K562 (cell line): ENCODE results near the gene TAS2R7. TPM values are rescaled to one million over a fixed set of nuclear protein-coding genes. Genes with fewer than 3 reads are reported as not detected.

ENCODE experiments used
- ATAC-seq: fragments of 200-7000 bp; cut with Tn5 transposase; 3 replicates; pipeline ENCODE4 v1.9.1; 2020; ENCODE audit warnings: moderate library complexity
- BruUV-seq: library from RNA; stranded (reverse); fragments of 400-500 nt; replicated peaks from 2 replicates; lab custom pipeline; 2021; lab: Mats Ljungman, UMichigan
- CTCF ChIA-PET: fragments of 300-600 bp; formaldehyde crosslinking; extraction: SDS; loops from one replicate; lab custom pipeline; 2021; ENCODE audit warnings: low intra/inter-chr PET ratio; lab: Yijun Ruan, JAX
- POLR2A ChIA-PET: fragments of 300-600, 350-650 bp; sonication (Branson Sonifier 250); formaldehyde crosslinking; extraction: SDS; loops from one replicate; lab custom pipeline; 2021; ENCODE audit warnings: antibody characterized with exemption, inconsistent platforms; lab: Yijun Ruan, JAX
- DNase-seq, 4 experiments: peaks; one replicate each; pipeline versions ENCODE4 v3.0.0 to v3.0.0-alpha.2; 2011 to 2018; ENCODE audit warnings: low spot score in 3 of 4, mixed read lengths in 3 of 4; ENCODE audit errors: extremely low read depth in 1 of 4
- FAIRE-seq: peaks from 2 replicates; lab custom pipeline; 2011; peaks lifted over from hg19 to GRCh38; lab: Jason Lieb, UNC
- H2AFZ ChIP-seq: 2 replicates; pipeline ENCODE4 v1.6.0; 2011; ENCODE audit warnings: low read depth, low read length, control low read depth, inconsistent platforms
- H3K27ac ChIP-seq: fragments of 200-600 bp; 3 replicates; pipeline ENCODE4 v1.8.0; 2011; ENCODE audit warnings: low read depth, mild to moderate bottlenecking, control low read depth, inconsistent platforms, low read length, moderate library complexity, mixed read lengths; ENCODE audit errors: extremely low read depth
- H3K27me3 ChIP-seq, 2 experiments: fragments of 300-600 bp in 1 of 2; 2 replicates in 1 of 2; 3 replicates in 1 of 2; pipeline versions ENCODE4 v1.6.0 to v1.8.0; 2011; ENCODE audit warnings: inconsistent platforms in 2 of 2, low read length in 2 of 2, mild to moderate bottlenecking in 1 of 2, mixed read lengths in 1 of 2, moderate library complexity in 1 of 2; ENCODE audit not compliant: control insufficient read depth in 2 of 2, insufficient read depth in 2 of 2
- H3K36me3 ChIP-seq: fragments of 300-600 bp; 3 replicates; pipeline ENCODE4 v1.8.0; 2011; ENCODE audit warnings: mild to moderate bottlenecking, low read length, inconsistent platforms; ENCODE audit not compliant: control insufficient read depth, insufficient read depth
- H3K4me1 ChIP-seq, 2 experiments: fragments of 200-600 bp in 1 of 2; replicated peaks in 1 of 2; 2 replicates in 1 of 2; 3 replicates in 1 of 2; pipeline versions ENCODE4 v1.5.1 to v1.8.0; 2011; ENCODE audit warnings: inconsistent platforms in 2 of 2, low read length in 2 of 2, mild to moderate bottlenecking in 1 of 2, mixed read lengths in 1 of 2, moderate library complexity in 1 of 2; ENCODE audit not compliant: control insufficient read depth in 2 of 2, insufficient read depth in 2 of 2
- H3K4me2 ChIP-seq: 2 replicates; pipeline ENCODE4 v1.6.1; 2011; ENCODE audit warnings: low read length, control low read depth, inconsistent platforms, mixed read lengths; ENCODE audit not compliant: insufficient read depth
- H3K4me3 ChIP-seq: fragments of 200-600 bp; sonication (generic), shearing (Covaris generic); 2 replicates; pipeline ENCODE4 v1.5.1; 2016; ENCODE audit warnings: control low read depth, inconsistent platforms
- H3K79me2 ChIP-seq: fragments of 200-600 bp; 3 replicates; pipeline ENCODE4 v1.8.0; 2011; ENCODE audit warnings: low read length, inconsistent platforms; ENCODE audit not compliant: control insufficient read depth, insufficient read depth
- H3K9ac ChIP-seq, 2 experiments: 2 replicates each; pipeline versions ENCODE4 v1.6.0 to v1.6.1; 2011; ENCODE audit warnings: low read depth in 2 of 2, low read length in 2 of 2, control low read depth in 1 of 2, inconsistent platforms in 1 of 2, mild to moderate bottlenecking in 1 of 2, mixed read lengths in 1 of 2; ENCODE audit not compliant: insufficient read depth in 1 of 2
- H3K9me1 ChIP-seq: one replicate; pipeline ENCODE4 v1.6.0; 2011; ENCODE audit warnings: inconsistent platforms, mild to moderate bottlenecking, low read length, moderate library complexity; ENCODE audit not compliant: control insufficient read depth, insufficient read depth
- H3K9me3 ChIP-seq: replicated peaks from 2 replicates; pipeline ENCODE4 v1.5.1; 2011; ENCODE audit warnings: low read depth, low read length, inconsistent platforms; ENCODE audit not compliant: control insufficient read depth, insufficient read depth
- H4K20me1 ChIP-seq: replicated peaks from 2 replicates; pipeline ENCODE4 v1.6.1; 2011; ENCODE audit warnings: low read length, inconsistent platforms, mixed read lengths; ENCODE audit not compliant: control insufficient read depth, insufficient read depth
- CHAMP1 ChIP-seq: fragments of 450-650 bp; IDR thresholded peaks from 2 replicates; pipeline ENCODE4 v1.6.1; 2016; ENCODE audit warnings: mild to moderate bottlenecking
- FOXP4 ChIP-seq: sonication (generic); formaldehyde crosslinking; IDR thresholded peaks from 2 replicates; pipeline ENCODE4 v1.8.0; 2022; ENCODE audit warnings: mild to moderate bottlenecking, missing genetic modification reagents, borderline replicate concordance
- GATAD2A ChIP-seq: fragments of 450-650 bp; IDR thresholded peaks from 2 replicates; pipeline ENCODE4 v1.6.1; 2017
- HDAC2 ChIP-seq: fragments of 450-650 bp; IDR thresholded peaks from 2 replicates; pipeline ENCODE4 v1.6.1; 2016; ENCODE audit warnings: mild to moderate bottlenecking
- PCBP1 ChIP-seq: fragments of 200-400 bp; formaldehyde crosslinking; IDR thresholded peaks from 2 replicates; pipeline ENCODE4 v1.6.1; 2018; ENCODE audit warnings: mild to moderate bottlenecking, low read depth, low read length; ENCODE audit not compliant: poor library complexity, severe bottlenecking
- POU5F1 ChIP-seq: fragments of 150-350 bp; IDR thresholded peaks from 2 replicates; pipeline ENCODE4 v1.6.1; 2014; ENCODE audit warnings: borderline replicate concordance, low read length, low read depth, mild to moderate bottlenecking; ENCODE audit not compliant: partially characterized antibody
- SMC3 ChIP-seq: conservative IDR thresholded peaks from 2 replicates; pipeline ENCODE4 v1.6.1; 2011; ENCODE audit warnings: low read depth, low read length, improper control_type of control experiment; ENCODE audit not compliant: insufficient read depth
- ZBED1 ChIP-seq: IDR thresholded peaks from 2 replicates; pipeline ENCODE4 v1.6.1; 2014
- ZFP1 ChIP-seq: fragments of 450-650 bp; formaldehyde crosslinking; IDR thresholded peaks from 2 replicates; pipeline ENCODE4 v1.4.0; 2020; ENCODE audit warnings: mild to moderate bottlenecking, mixed read lengths
- ZNF24 ChIP-seq: fragments of 450-650 bp; IDR thresholded peaks from 2 replicates; pipeline ENCODE4 v1.6.1; 2016
- ZNF609 ChIP-seq: sonication (generic); formaldehyde crosslinking; IDR thresholded peaks from 2 replicates; pipeline ENCODE4 v1.8.1; 2023; ENCODE audit warnings: missing genetic modification reagents, mild to moderate bottlenecking, borderline replicate concordance
- ZNF77 ChIP-seq: fragments of 250-450 bp; sonication (Bioruptor Pico); IDR thresholded peaks from 2 replicates; pipeline ENCODE4 v1.5.0; 2020
- WGBS: fragments of 100-300 bp; shearing (Covaris generic); methylation state at CpG from one replicate; pipeline ENCODE4 v1.1.6; 2016; ENCODE audit warnings: low coverage, mixed read lengths; ENCODE audit not compliant: insufficient coverage; ENCODE audit errors: missing lambda C conversion rate; 5-methylcytosine and 5-hydroxymethylcytosine counted together
- in situ Hi-C: fragments of 300-500 bp; cut with MboI; formaldehyde crosslinking; loops from 4 replicates; pipeline ENCODE4 v1.15.0; 2018; ENCODE audit warnings: inconsistent platforms, mixed read lengths
- intact Hi-C: fragments of 100-400 bp; cut with micrococcal nuclease; formaldehyde crosslinking; loops from 2 replicates; pipeline ENCODE4 v1.14.2; 2022
- polyA plus RNA-seq, 8 experiments: library from polyadenylated mRNA; depleted of rRNA in 4 of 8; stranded (reverse) in 5 of 8; unstranded in 3 of 8; fragments of >200 nt; fragmentation: Nextera tagmentation in 2 of 8; fragmentation: Illumina TruSeq in 1 of 8; extraction: Ambion mirVana in 2 of 8; extraction: Trizol in 1 of 8; gene quantifications; 2 replicates each; pipeline versions ENCODE4 v1.2.1 to v1.2.3, GENCODE V29; 2011 to 2014; ENCODE audit warnings: inconsistent platforms in 1 of 8, missing spikeins in 1 of 8
- total RNA-seq, 7 experiments: library from RNA; depleted of rRNA in 6 of 7; stranded (reverse); fragments of >200 nt in 6 of 7; fragmentation: Illumina TruSeq in 2 of 7; extraction: Trizol in 2 of 7; gene quantifications; 2 replicates each; pipeline versions ENCODE4 v1.2.1 to v1.2.3, GENCODE V29; 2011 to 2021; ENCODE audit warnings: low replicate concordance in 1 of 7

TAS2R7 gene
- total and polyA plus RNA-seq, 9 of the 15 experiments (the other 6 are each of a cell fraction or from before 2014, with no cell fraction given) = not detected

GRCh38 chr12:10771132-10771733 is 31.2 kb downstream of the TAS2R7 start (continued):
- peak; percentile 53; the same call in 1 of the 2 replicates for TF ChIP-seq SMC3
- TF ChIP-seq, all 486 proteins: peak for 5

- ChIA-PET CTCF (no interaction called here), POLR2A (no interaction called here)
- in situ Hi-C loops = no loop called here
- intact Hi-C loops = loop anchor here (10.0 kb wide), 1 partner anchor 525 kb away; no protein-coding TSS in a partner anchor
- Histone ChIP-seq H3K27me3 (no peaks in the 10 kb centered on the region), H3K4me2 (no peak overlapping the region), H3K9me1 (no peaks in the 10 kb centered on the region), H2AFZ (no peak overlapping the region), H3K4me1 (no peaks in the 10 kb centered on the region), H3K4me3 (no peak overlapping the region), H3K9me3 (no peaks in the 10 kb centered on the region), H3K9ac (no peak overlapping the region), H3K79me2 (no peaks in the 10 kb centered on the region), H3K36me3 (no peaks in the 10 kb centered on the region), H4K20me1 (no peaks in the 10 kb centered on the region), H3K27ac (no peak overlapping the region)
- ATAC-seq = no peak
- WGBS = 0% methylated on average over 2 of the region's 2 CpGs
- FAIRE-seq = no peak
- BruUV-seq = no TSS peak
- no peak for DNase-seq
- TF ChIP-seq POU5F1 = no peak
- TF ChIP-seq ZNF77 = no peak
- TF ChIP-seq GATAD2A = no peak
- TF ChIP-seq CHAMP1 = no peak
- no peak for TF ChIP-seq HDAC2
- no peak for TF ChIP-seq ZNF609
- no peak for TF ChIP-seq PCBP1
- TF ChIP-seq ZNF24 = no peak
- TF ChIP-seq FOXP4 (CRISPR knock-in tag) = no peak
- no peak for TF ChIP-seq ZFP1 (CRISPR knock-in tag)
- TF ChIP-seq ZBED1 = no peak
Measured at GRCh38 chr12:10759657-10760056, 42.8 kb downstream of the TAS2R7 start.
